DOHH2 (cell line): ENCODE measurements around the gene SLC6A6.

Experiments
- H3F3A ChIP-seq: fragments of 200-600 bp; sonication (generic), shearing (Covaris generic); 2 replicates; pipeline ENCODE4 v1.6.0; 2016; ENCODE audit warnings: antibody characterized with exemption, mild to moderate bottlenecking; ENCODE audit not compliant: control insufficient read depth, insufficient read depth
- H3K27ac ChIP-seq: fragments of 200-600 bp; sonication (generic); 2 replicates; pipeline ENCODE4 v1.5.1; 2014; ENCODE audit warnings: low read depth, mild to moderate bottlenecking, low read length, moderate library complexity
- H3K27me3 ChIP-seq: fragments of 200-600 bp; sonication (generic); 2 replicates; pipeline ENCODE4 v1.6.1; 2014; ENCODE audit warnings: mild to moderate bottlenecking, low read length, mixed read lengths; ENCODE audit not compliant: control insufficient read depth
- H3K36me3 ChIP-seq: fragments of 200-600 bp; sonication (generic); 2 replicates; pipeline ENCODE4 v1.6.1; 2014; ENCODE audit warnings: mild to moderate bottlenecking, low read length, moderate library complexity, mixed read lengths; ENCODE audit not compliant: control insufficient read depth
- H3K4me1 ChIP-seq: fragments of 200-600 bp; sonication (generic); 2 replicates; pipeline ENCODE4 v1.6.1; 2014; ENCODE audit warnings: mild to moderate bottlenecking, low read length, mixed read lengths; ENCODE audit not compliant: control insufficient read depth
- H3K4me2 ChIP-seq: fragments of 200-600 bp; sonication (generic); 2 replicates; pipeline ENCODE4 v1.6.0; 2014; ENCODE audit warnings: mild to moderate bottlenecking, low read length, moderate library complexity
- H3K4me3 ChIP-seq: fragments of 200-600 bp; sonication (generic); 2 replicates; pipeline ENCODE4 v1.5.1; 2014; ENCODE audit warnings: mild to moderate bottlenecking, low read length, mixed read lengths
- H3K79me2 ChIP-seq: fragments of 200-600 bp; sonication (generic); 2 replicates; pipeline ENCODE4 v1.6.1; 2014; ENCODE audit warnings: mild to moderate bottlenecking, low read length, mixed read lengths; ENCODE audit not compliant: control insufficient read depth
- H3K9me2 ChIP-seq: fragments of 200-600 bp; sonication (generic); replicated peaks from 2 replicates; pipeline ENCODE4 v1.6.1; 2014; ENCODE audit warnings: mild to moderate bottlenecking, low read length, mixed read lengths; ENCODE audit not compliant: control insufficient read depth
- H3K9me3 ChIP-seq: fragments of 200-600 bp; sonication (generic); 2 replicates; pipeline ENCODE4 v1.6.1; 2014; ENCODE audit warnings: antibody characterized with exemption, low read length, mixed read lengths; ENCODE audit not compliant: control insufficient read depth, insufficient read depth
- H4K20me1 ChIP-seq: fragments of 200-600 bp; sonication (generic); 2 replicates; pipeline ENCODE4 v1.6.0; 2014; ENCODE audit warnings: low read depth, mild to moderate bottlenecking, antibody characterized with exemption, low read length, moderate library complexity; ENCODE audit not compliant: control insufficient read depth, insufficient read depth
- EZH2phosphoT487 ChIP-seq: fragments of 200-600 bp; sonication (generic); IDR thresholded peaks from 2 replicates; pipeline ENCODE4 v1.6.1; 2017; ENCODE audit warnings: borderline replicate concordance, mild to moderate bottlenecking, antibody characterized with exemption, low read length, moderate library complexity, mixed read lengths
- TF ChIP-seq, protein P1 (sequence below): fragments of 200-600 bp; sonication (generic); IDR thresholded peaks from one replicate; pipeline ENCODE4 v1.5.1; 2014; ENCODE audit warnings: antibody characterized with exemption, mild to moderate bottlenecking, low read depth, low read length; ENCODE audit not compliant: poor library complexity, severe bottlenecking

The SLC6A6 gene

DNA sequence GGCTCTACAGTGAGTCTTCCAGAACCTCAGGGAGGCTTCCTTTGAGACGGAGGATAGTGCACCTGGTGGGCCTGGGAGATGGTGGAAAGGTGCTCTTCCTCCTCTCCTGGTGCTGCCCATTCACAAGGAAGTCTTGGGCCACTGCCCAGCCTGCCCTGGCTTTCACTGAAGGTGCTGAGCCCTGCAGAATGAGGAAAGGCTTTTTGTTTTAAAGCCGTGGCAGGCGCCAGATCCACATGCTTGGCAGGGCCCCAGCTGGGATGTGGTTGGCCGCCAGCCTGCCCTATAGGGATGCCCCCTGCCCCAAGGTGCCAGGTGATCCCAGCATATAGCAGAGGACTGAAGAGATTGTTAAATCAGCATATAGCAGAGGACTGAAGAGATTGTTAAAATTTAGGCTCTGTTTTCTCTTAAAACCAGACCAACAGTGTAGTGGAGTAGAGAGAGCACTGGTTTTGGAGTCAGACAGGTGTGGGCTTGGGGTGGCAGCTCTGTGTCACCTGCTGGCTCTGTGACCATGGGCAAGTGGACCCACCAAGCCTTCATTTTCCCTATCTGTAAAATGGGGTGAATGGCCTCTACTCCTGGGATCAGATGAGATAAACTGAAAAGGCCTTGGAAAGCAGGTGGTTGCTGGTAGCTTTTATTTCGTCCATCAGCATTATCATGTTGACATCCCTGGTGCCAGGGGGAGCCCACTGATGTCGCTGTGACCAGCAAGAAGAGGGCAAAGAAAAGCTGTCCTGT lies 53.3 kb downstream of the SLC6A6 start:
- no peak for TF ChIP-seq EZH2phosphoT487
- TF ChIP-seq, protein P1, sequence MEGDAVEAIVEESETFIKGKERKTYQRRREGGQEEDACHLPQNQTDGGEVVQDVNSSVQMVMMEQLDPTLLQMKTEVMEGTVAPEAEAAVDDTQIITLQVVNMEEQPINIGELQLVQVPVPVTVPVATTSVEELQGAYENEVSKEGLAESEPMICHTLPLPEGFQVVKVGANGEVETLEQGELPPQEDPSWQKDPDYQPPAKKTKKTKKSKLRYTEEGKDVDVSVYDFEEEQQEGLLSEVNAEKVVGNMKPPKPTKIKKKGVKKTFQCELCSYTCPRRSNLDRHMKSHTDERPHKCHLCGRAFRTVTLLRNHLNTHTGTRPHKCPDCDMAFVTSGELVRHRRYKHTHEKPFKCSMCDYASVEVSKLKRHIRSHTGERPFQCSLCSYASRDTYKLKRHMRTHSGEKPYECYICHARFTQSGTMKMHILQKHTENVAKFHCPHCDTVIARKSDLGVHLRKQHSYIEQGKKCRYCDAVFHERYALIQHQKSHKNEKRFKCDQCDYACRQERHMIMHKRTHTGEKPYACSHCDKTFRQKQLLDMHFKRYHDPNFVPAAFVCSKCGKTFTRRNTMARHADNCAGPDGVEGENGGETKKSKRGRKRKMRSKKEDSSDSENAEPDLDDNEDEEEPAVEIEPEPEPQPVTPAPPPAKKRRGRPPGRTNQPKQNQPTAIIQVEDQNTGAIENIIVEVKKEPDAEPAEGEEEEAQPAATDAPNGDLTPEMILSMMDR, result no peak
- Histone ChIP-seq H3K79me2 (no peaks in the 10 kb centered on the region), H3K9me3 (no peaks in the 10 kb centered on the region), H3K27ac (no peak overlapping the region), H3F3A (no peaks in the 10 kb centered on the region), H3K9me2 (no peaks in the 10 kb centered on the region), H3K36me3 (peaks cover 91% of the 10 kb centered on the region), H3K4me3 (no peak overlapping the region), H3K27me3 (no peaks in the 10 kb centered on the region), H3K4me2 (no peak overlapping the region), H4K20me1 (no peaks in the 10 kb centered on the region; the same call in 1 of the 2 replicates), H3K4me1 (no peaks in the 10 kb centered on the region)

DNA sequence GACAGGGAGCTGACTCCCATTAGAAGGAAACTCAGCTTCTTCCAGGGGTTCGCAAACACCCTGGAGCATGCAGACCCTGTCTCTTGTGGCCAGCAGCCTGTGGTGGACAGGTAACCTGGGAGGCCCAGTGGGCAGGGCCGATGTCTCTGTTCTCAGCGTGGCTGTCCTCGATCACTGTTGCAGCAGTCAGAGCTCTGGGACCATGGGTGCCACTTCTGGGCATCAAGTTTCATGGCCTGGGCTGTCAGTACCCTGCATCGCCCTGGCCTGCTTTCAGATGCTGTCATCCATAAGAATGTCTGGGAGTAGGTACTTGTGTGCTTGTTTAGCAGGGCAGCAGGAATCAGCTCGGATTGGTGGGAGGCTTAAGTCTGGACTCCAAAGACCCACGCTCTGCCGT lies 54.4 kb downstream of the SLC6A6 start:
- TF ChIP-seq, protein P1, result no peak
- TF ChIP-seq EZH2phosphoT487, result no peak
- H4K20me1 ChIP-seq, result no peaks in the 10 kb centered on the region; the same call in 1 of the 2 replicates
- no peaks in the 10 kb centered on the region for H3K9me3 ChIP-seq
- no peak overlapping the region for H3K27ac ChIP-seq
- no peaks in the 10 kb centered on the region for H3F3A ChIP-seq
- no peaks in the 10 kb centered on the region for H3K79me2 ChIP-seq
- H3K4me2 ChIP-seq, result no peak overlapping the region
- H3K27me3 ChIP-seq, result no peaks in the 10 kb centered on the region
- H3K4me1 ChIP-seq, result no peaks in the 10 kb centered on the region
- no peak overlapping the region for H3K4me3 ChIP-seq
- no peaks in the 10 kb centered on the region for H3K9me2 ChIP-seq
- H3K36me3 ChIP-seq, result peaks cover 90% of the 10 kb centered on the region

DNA sequence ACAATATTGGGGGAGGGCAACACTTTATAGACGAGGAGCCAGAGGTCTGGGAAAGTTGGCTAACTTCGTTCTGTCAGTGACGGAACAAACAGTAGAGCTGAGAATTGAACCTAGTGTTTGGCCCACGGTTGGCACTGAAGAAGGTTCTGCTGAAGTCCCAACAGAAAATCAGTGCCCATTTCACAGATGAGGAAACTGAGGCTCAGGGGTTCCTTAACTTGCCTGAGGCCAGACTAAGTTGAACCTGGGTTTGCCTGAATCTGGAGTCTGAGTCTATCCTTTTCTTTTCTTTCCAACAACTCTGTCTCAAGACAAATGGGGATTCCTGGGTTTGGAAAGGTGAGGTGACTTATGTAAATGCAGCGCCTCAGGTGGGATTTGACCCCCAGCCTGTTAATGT lies 55.1 kb downstream of the SLC6A6 start:
- Histone ChIP-seq H3K9me2 (no peaks in the 10 kb centered on the region), H3K27me3 (no peaks in the 10 kb centered on the region), H3K27ac (no peak overlapping the region), H3K9me3 (no peaks in the 10 kb centered on the region), H3K36me3 (peaks cover 90% of the 10 kb centered on the region), H3F3A (no peaks in the 10 kb centered on the region), H3K4me1 (no peaks in the 10 kb centered on the region), H3K79me2 (no peaks in the 10 kb centered on the region), H3K4me3 (no peak overlapping the region), H3K4me2 (no peak overlapping the region), H4K20me1 (no peaks in the 10 kb centered on the region; the same call in 1 of the 2 replicates)
- TF ChIP-seq EZH2phosphoT487, result no peak
- TF ChIP-seq, protein P1, result no peak
